VCaP (cell line): ENCODE measurements around the gene PHF19.

Source experiments
- H3K27ac ChIP-seq: fragments of 450-650 bp; 2 replicates; pipeline ENCODE4 v1.5.1; 2017
- TF ChIP-seq, protein P1 (sequence below): fragments of 450-650 bp; conservative IDR thresholded peaks from 2 replicates; pipeline ENCODE4 v1.5.1; 2017; ENCODE audit warnings: mild to moderate bottlenecking, moderate library complexity

The PHF19 gene

DNA sequence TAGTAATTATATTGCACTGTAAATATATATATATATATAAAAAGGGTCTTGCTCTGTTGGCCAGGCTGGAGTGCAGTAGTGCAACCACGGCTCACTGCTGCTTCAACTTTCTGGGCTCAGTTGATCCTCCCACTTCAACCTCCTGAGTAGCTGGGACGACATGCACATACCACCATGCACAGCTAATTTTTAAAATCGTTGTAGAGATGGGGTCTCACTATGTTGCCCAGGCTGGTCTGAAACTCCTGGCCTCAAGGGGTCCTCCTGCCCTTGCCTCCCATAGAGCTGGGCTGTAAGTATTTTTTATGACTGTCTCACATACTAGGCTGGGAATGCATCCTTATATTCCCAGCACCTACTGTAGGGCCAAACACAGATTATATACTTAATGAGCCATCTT is 46.1 kb downstream of the PHF19 start:
- no peak overlapping the region for H3K27ac ChIP-seq
- TF ChIP-seq, protein P1, sequence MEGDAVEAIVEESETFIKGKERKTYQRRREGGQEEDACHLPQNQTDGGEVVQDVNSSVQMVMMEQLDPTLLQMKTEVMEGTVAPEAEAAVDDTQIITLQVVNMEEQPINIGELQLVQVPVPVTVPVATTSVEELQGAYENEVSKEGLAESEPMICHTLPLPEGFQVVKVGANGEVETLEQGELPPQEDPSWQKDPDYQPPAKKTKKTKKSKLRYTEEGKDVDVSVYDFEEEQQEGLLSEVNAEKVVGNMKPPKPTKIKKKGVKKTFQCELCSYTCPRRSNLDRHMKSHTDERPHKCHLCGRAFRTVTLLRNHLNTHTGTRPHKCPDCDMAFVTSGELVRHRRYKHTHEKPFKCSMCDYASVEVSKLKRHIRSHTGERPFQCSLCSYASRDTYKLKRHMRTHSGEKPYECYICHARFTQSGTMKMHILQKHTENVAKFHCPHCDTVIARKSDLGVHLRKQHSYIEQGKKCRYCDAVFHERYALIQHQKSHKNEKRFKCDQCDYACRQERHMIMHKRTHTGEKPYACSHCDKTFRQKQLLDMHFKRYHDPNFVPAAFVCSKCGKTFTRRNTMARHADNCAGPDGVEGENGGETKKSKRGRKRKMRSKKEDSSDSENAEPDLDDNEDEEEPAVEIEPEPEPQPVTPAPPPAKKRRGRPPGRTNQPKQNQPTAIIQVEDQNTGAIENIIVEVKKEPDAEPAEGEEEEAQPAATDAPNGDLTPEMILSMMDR = no peak

- TF ChIP-seq, protein P1 = no peak
- H3K27ac ChIP-seq = no peak overlapping the region
Observed at GRCh38 chr9:120830151-120830550, 46.8 kb downstream of the PHF19 start.

- TF ChIP-seq, protein P1 = no peak
- H3K27ac ChIP-seq = no peak overlapping the region
Observed at GRCh38 chr9:120829650-120830049, 47.3 kb downstream of the PHF19 start.

GRCh38 chr9:120820095-120820494 is 56.9 kb downstream of the PHF19 start:
- peak overlapping the region; percentile 73 for H3K27ac ChIP-seq
- TF ChIP-seq, protein P1 = no peak

DNA sequence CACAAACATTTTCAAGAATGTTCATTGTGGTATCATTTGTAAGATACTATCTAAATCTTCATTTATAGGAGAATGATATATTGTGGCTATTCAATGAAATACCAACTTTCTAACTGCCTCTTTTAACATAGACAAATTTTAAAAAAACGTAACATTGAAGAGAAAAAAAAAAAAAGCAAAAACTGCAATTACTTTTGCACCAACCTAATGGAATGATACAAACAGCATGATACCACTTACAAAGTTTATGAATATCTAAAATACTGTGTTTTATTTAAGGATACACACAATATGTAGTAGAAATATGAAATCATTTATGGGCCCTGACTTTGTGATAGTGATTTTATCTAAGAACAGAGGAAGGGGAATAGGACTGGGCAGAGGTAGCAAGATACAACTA is 58.4 kb downstream of the PHF19 start:
- H3K27ac ChIP-seq = no peak overlapping the region
- TF ChIP-seq, protein P1 = no peak

- TF ChIP-seq, protein P1 = no peak
- no peak overlapping the region for H3K27ac ChIP-seq
Observed at GRCh38 chr9:120815075-120815474, 61.9 kb downstream of the PHF19 start.

- TF ChIP-seq, protein P1 = no peak
- H3K27ac ChIP-seq = no peak overlapping the region
Observed at GRCh38 chr9:120808931-120809330, 68.1 kb downstream of the PHF19 start.
